GM18517 (cell line): ENCODE data around the gene CCDC85A.
"Not testable (repeated sequence)": the region's sequence is repeated elsewhere in the genome, so short reads cannot be mapped to it uniquely, and the experiment has no call there.

Experiments
- ATAC-seq: cut with Tn5 transposase; IDR thresholded peaks from one replicate; pipeline ENCODE4 v1.9.1; 2021; ENCODE audit warnings: mild to moderate bottlenecking, moderate library complexity; ENCODE audit not compliant: unreplicated experiment

CCDC85A gene

GRCh38 chr2:56183643-56184499, at the start of gene CCDC85A:
Gene CCDC85A, plus strand, starts transcription at chr2:56183990. Its CDS starts 635 bp downstream, at chr2:56184625.
- peak; percentile 93 for ATAC-seq

- no peak for ATAC-seq
Observed at GRCh38 chr2:56134861-56135260, 48.9 kb upstream of the CCDC85A start.

- not testable (repeated sequence) for ATAC-seq
Observed at GRCh38 chr2:56142497-56143061, 41.2 kb upstream of the CCDC85A start.

- ATAC-seq, result no peak
Observed at GRCh38 chr2:56147907-56148306, 35.9 kb upstream of the CCDC85A start.

GRCh38 chr2:56148825-56149224, 35.0 kb upstream of the CCDC85A start:
- ATAC-seq, result no peak

GRCh38 chr2:56151841-56152240, 31.9 kb upstream of the CCDC85A start:
- no peak for ATAC-seq

- no peak for ATAC-seq
Observed at GRCh38 chr2:56155188-56155587, 28.6 kb upstream of the CCDC85A start.

- not testable (repeated sequence) for ATAC-seq
Observed at GRCh38 chr2:56159875-56160274, 23.9 kb upstream of the CCDC85A start.

GRCh38 chr2:56167616-56168562, 15.9 kb upstream of the CCDC85A start:
- no peak for ATAC-seq

GRCh38 chr2:56169521-56169920, 14.3 kb upstream of the CCDC85A start:
- no peak for ATAC-seq

GRCh38 chr2:56170504-56170903, 13.3 kb upstream of the CCDC85A start:
- no peak for ATAC-seq

- ATAC-seq, result no peak
Observed at GRCh38 chr2:56170988-56171387, 12.8 kb upstream of the CCDC85A start.

- ATAC-seq, result no peak
Observed at GRCh38 chr2:56175779-56176178, 8.0 kb upstream of the CCDC85A start.

GRCh38 chr2:56177420-56178220, 6.2 kb upstream of the CCDC85A start:
- peak; percentile 72 for ATAC-seq

GRCh38 chr2:56179931-56180330, 3.9 kb upstream of the CCDC85A start:
- no peak for ATAC-seq

GRCh38 chr2:56182420-56182819, 1.4 kb upstream of the CCDC85A start:
- ATAC-seq, result no peak

- no peak for ATAC-seq
Observed at GRCh38 chr2:56184500-56185011, 766 bp downstream of the CCDC85A start.

GRCh38 chr2:56185101-56185581, 1.4 kb downstream of the CCDC85A start:
- ATAC-seq, result no peak

- no peak for ATAC-seq
Observed at GRCh38 chr2:56185582-56186046, 1.8 kb downstream of the CCDC85A start.

- no peak for ATAC-seq
Observed at GRCh38 chr2:56191617-56192016, 7.8 kb downstream of the CCDC85A start.
